SK-N-SH (cell line): ENCODE results near the gene EFCAB12.

Source experiments
- MXI1 ChIP-seq: IDR thresholded peaks from 2 replicates; pipeline ENCODE4 v1.6.1; 2012; ENCODE audit warnings: mild to moderate bottlenecking, low read depth, low read length, improper control_type of control experiment
- POLR2AphosphoS5 ChIP-seq: IDR thresholded peaks from 2 replicates; pipeline ENCODE4 v1.6.1; 2012; ENCODE audit warnings: low read depth, low read length
- RCOR1 ChIP-seq: fragments of 150-350 bp; IDR thresholded peaks from 2 replicates; pipeline ENCODE4 v1.6.1; 2017; ENCODE audit warnings: antibody characterized with exemption, low read length
- TF ChIP-seq, protein P1 (sequence below): fragments of 200-600 bp; sonication (generic); IDR thresholded peaks from 2 replicates; pipeline ENCODE4 v1.6.1; 2017; ENCODE audit warnings: antibody characterized with exemption, mild to moderate bottlenecking, moderate library complexity
- TF ChIP-seq, protein P2 (sequence below): IDR thresholded peaks from 2 replicates; pipeline ENCODE4 v1.6.1; 2012; ENCODE audit warnings: mild to moderate bottlenecking, low read depth, low read length, moderate library complexity

DNA sequence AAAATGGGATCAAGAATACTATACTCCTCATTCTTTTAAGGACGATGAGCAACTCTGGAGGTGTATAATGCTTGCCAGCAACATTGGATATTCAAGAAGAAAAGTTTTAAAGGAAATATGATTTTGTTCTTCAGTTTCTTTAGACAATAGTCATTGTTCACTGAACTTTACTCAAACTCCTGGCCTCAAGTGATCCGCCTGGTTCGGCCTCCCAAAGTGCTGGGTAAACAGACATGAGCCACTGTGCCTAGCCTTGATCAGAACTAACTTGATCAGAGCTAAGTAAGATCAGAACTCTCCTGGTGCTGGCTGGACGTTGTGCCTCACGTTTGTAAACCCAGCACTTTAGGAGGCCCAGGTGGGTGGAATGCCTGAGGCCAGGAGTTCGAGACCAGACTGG, 12.6 kb downstream of the EFCAB12 start:
- TF ChIP-seq, protein P1, sequence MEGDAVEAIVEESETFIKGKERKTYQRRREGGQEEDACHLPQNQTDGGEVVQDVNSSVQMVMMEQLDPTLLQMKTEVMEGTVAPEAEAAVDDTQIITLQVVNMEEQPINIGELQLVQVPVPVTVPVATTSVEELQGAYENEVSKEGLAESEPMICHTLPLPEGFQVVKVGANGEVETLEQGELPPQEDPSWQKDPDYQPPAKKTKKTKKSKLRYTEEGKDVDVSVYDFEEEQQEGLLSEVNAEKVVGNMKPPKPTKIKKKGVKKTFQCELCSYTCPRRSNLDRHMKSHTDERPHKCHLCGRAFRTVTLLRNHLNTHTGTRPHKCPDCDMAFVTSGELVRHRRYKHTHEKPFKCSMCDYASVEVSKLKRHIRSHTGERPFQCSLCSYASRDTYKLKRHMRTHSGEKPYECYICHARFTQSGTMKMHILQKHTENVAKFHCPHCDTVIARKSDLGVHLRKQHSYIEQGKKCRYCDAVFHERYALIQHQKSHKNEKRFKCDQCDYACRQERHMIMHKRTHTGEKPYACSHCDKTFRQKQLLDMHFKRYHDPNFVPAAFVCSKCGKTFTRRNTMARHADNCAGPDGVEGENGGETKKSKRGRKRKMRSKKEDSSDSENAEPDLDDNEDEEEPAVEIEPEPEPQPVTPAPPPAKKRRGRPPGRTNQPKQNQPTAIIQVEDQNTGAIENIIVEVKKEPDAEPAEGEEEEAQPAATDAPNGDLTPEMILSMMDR: no peak
- TF ChIP-seq MXI1 (no peak), RCOR1 (no peak), POLR2AphosphoS5 (no peak)
- TF ChIP-seq, protein P2, sequence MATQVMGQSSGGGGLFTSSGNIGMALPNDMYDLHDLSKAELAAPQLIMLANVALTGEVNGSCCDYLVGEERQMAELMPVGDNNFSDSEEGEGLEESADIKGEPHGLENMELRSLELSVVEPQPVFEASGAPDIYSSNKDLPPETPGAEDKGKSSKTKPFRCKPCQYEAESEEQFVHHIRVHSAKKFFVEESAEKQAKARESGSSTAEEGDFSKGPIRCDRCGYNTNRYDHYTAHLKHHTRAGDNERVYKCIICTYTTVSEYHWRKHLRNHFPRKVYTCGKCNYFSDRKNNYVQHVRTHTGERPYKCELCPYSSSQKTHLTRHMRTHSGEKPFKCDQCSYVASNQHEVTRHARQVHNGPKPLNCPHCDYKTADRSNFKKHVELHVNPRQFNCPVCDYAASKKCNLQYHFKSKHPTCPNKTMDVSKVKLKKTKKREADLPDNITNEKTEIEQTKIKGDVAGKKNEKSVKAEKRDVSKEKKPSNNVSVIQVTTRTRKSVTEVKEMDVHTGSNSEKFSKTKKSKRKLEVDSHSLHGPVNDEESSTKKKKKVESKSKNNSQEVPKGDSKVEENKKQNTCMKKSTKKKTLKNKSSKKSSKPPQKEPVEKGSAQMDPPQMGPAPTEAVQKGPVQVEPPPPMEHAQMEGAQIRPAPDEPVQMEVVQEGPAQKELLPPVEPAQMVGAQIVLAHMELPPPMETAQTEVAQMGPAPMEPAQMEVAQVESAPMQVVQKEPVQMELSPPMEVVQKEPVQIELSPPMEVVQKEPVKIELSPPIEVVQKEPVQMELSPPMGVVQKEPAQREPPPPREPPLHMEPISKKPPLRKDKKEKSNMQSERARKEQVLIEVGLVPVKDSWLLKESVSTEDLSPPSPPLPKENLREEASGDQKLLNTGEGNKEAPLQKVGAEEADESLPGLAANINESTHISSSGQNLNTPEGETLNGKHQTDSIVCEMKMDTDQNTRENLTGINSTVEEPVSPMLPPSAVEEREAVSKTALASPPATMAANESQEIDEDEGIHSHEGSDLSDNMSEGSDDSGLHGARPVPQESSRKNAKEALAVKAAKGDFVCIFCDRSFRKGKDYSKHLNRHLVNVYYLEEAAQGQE: no peak
